HepG2 (cell line): ENCODE measurements around the gene THSD8. TPM values are rescaled to one million over a fixed set of nuclear protein-coding genes. Genes with fewer than 3 reads are reported as not detected.
A peak's percentile ranks its signal among the peaks of the same experiment; 100 is the strongest.

Source experiments
- ATAD3A ChIP-seq: sonication (generic); formaldehyde crosslinking; IDR thresholded peaks from 2 replicates; pipeline ENCODE4 v1.4.0; 2020; ENCODE audit warnings: missing genetic modification reagents
- FOXK1 ChIP-seq: sonication (generic); formaldehyde crosslinking; IDR thresholded peaks from 2 replicates; pipeline ENCODE4 v1.4.0; 2020; ENCODE audit warnings: low read depth, missing genetic modification reagents, borderline replicate concordance
- NFYC ChIP-seq: IDR thresholded peaks from 2 replicates; pipeline ENCODE4 v1.6.1; 2016; ENCODE audit warnings: missing genetic modification reagents, missing compliant biosample characterization
- NR2C2 ChIP-seq: sonication (generic); formaldehyde crosslinking; IDR thresholded peaks from 2 replicates; pipeline ENCODE4 v1.4.0; 2020; ENCODE audit warnings: missing genetic modification reagents, mild to moderate bottlenecking, moderate library complexity, borderline replicate concordance
- NR2F1 ChIP-seq, 2 experiments: fragments of 450-650 bp in 1 of 2; formaldehyde crosslinking in 1 of 2; IDR thresholded peaks; 2 replicates each; pipeline versions ENCODE4 v1.5.0 to v1.6.1; 2016 to 2020; ENCODE audit warnings: mild to moderate bottlenecking in 1 of 2, missing compliant biosample characterization in 1 of 2, missing genetic modification reagents in 1 of 2, moderate library complexity in 1 of 2
- ONECUT2 ChIP-seq: sonication (generic); formaldehyde crosslinking; IDR thresholded peaks from 2 replicates; pipeline ENCODE4 v1.4.0; 2020; ENCODE audit warnings: missing genetic modification reagents
- PLRG1 ChIP-seq: fragments of 450-650 bp; conservative IDR thresholded peaks from 2 replicates; pipeline ENCODE4 v1.6.1; 2016
- RFX5 ChIP-seq: IDR thresholded peaks from 2 replicates; pipeline ENCODE4 v1.6.1; 2011; ENCODE audit warnings: low read depth, low read length, improper control_type of control experiment
- SOX13 ChIP-seq, 3 experiments: fragments of 450-650 bp in 1 of 3; sonication (generic) in 1 of 3; formaldehyde crosslinking in 1 of 3; IDR thresholded peaks in 2 of 3; conservative IDR thresholded peaks in 1 of 3; 2 replicates each; pipeline versions ENCODE4 v1.5.0 to v1.6.1; 2016 to 2020; ENCODE audit warnings: antibody characterized with exemption in 1 of 3, mild to moderate bottlenecking in 1 of 3, missing compliant biosample characterization in 1 of 3, missing genetic modification reagents in 1 of 3, moderate library complexity in 1 of 3
- SOX5 ChIP-seq: IDR thresholded peaks from 2 replicates; pipeline ENCODE4 v1.6.1; 2016; ENCODE audit warnings: borderline replicate concordance
- SUZ12 ChIP-seq: fragments of 150-350 bp; IDR thresholded peaks from 2 replicates; pipeline ENCODE4 v1.6.1; 2014; ENCODE audit warnings: low read depth, low read length
- ZNF660 ChIP-seq: sonication (generic); formaldehyde crosslinking; IDR thresholded peaks from 2 replicates; pipeline ENCODE4 v1.5.1; 2020; ENCODE audit warnings: mild to moderate bottlenecking, low read depth, missing genetic modification reagents, borderline replicate concordance
- ZNF761 ChIP-seq: sonication (generic); formaldehyde crosslinking; conservative IDR thresholded peaks from 2 replicates; pipeline ENCODE4 v1.4.0; 2020; ENCODE audit warnings: mild to moderate bottlenecking, missing genetic modification reagents
- ZNF781 ChIP-seq: sonication (generic); formaldehyde crosslinking; IDR thresholded peaks from 2 replicates; pipeline ENCODE4 v1.5.1; 2020; ENCODE audit warnings: borderline replicate concordance, mild to moderate bottlenecking, missing genetic modification reagents; ENCODE audit errors: not compliant biosample characterization
- polyA plus RNA-seq, 8 experiments: library from polyadenylated mRNA; depleted of rRNA in 3 of 8; stranded (reverse) in 7 of 8; unstranded in 1 of 8; fragments of >200 nt; fragmentation: Illumina TruSeq in 4 of 8; extraction: Trizol in 4 of 8; gene quantifications; 2 replicates each; pipeline versions ENCODE4 v1.2.1 to v1.2.3, GENCODE V29; 2011 to 2016; ENCODE audit warnings: low read depth in 4 of 8, missing spikeins in 1 of 8, mixed read lengths in 1 of 8; ENCODE audit not compliant: insufficient read depth in 1 of 8
- total RNA-seq, 5 experiments: library from RNA; depleted of rRNA; stranded (reverse); fragments of >200 nt; fragmentation: Illumina TruSeq; extraction: Trizol; gene quantifications; 2 replicates each; pipeline ENCODE4 v1.2.3, GENCODE V29; 2016; ENCODE audit warnings: low read depth in 1 of 5
- TF ChIP-seq, protein P1 (sequence below): sonication (generic); formaldehyde crosslinking; IDR thresholded peaks from 2 replicates; pipeline ENCODE4 v1.8.0; 2022; ENCODE audit warnings: missing genetic modification reagents, mild to moderate bottlenecking, borderline replicate concordance
- TF ChIP-seq, protein P2 (sequence below): IDR thresholded peaks from 2 replicates; pipeline ENCODE4 v1.6.1; 2016; ENCODE audit warnings: missing compliant biosample characterization, missing genetic modification reagents, borderline replicate concordance
- TF ChIP-seq, protein P3 (sequence below): IDR thresholded peaks from 2 replicates; pipeline ENCODE4 v1.6.1; 2012; ENCODE audit warnings: low read depth, low read length, improper control_type of control experiment
- TF ChIP-seq, protein P4 (sequence below): sonication (generic); formaldehyde crosslinking; IDR thresholded peaks from 2 replicates; pipeline ENCODE4 v1.4.0; 2020; ENCODE audit warnings: missing genetic modification reagents

THSD8 gene
- total and polyA plus RNA-seq, 2 of the 13 experiments (the other 11 are each of a cell fraction or from before 2014, with no cell fraction given): 4.8 to 14.9 TPM

DNA sequence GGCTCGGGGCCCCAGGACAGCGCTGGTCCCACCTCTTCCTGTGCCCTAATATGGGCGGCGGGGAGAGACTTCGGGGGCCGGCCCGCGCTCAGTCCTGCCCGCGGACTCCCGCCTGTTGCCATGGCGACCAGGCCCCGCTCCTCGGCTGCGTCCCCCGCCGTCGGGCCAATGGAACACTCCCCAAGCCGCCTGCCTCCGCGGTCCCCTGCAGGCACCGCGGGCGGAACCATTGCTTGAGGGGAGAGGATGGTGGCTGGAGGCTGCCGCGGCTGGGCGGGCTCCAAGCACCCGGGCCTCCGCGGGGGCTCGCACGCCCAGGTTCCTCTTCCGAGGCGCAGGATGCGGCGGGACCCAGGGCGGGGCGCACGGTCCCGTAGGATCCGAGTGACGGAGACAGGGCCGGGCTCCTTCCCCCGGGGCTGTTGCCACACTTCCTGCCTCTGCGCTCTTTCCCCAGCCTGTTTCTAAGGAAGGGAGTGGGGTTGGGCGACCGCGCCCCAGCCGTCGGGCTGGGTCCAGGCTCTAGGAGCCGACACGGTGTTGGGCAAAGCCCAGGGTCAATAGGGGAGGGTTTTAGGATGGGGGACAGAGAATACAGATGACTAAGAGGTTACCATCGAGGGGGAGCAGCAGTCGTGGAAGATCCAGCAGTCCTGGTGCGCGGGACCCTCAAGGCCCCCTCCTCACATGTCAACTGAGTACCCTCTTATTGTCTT, 11.8 kb upstream of the THSD8 start (continued):
- TF ChIP-seq, protein P1, sequence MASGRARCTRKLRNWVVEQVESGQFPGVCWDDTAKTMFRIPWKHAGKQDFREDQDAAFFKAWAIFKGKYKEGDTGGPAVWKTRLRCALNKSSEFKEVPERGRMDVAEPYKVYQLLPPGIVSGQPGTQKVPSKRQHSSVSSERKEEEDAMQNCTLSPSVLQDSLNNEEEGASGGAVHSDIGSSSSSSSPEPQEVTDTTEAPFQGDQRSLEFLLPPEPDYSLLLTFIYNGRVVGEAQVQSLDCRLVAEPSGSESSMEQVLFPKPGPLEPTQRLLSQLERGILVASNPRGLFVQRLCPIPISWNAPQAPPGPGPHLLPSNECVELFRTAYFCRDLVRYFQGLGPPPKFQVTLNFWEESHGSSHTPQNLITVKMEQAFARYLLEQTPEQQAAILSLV (CRISPR knock-in tag): 0 out of 2 replicates have a peak, but pooled peaks have one; percentile 47
- TF ChIP-seq FOXK1: peak; percentile 38; the same call in 1 of the 2 replicates
- TF ChIP-seq SUZ12: no peak
- peak; percentile 38; the same call in 1 of the 2 replicates for TF ChIP-seq SOX5 (CRISPR knock-in tag)
- TF ChIP-seq NR2C2: 0 out of 2 replicates have a peak, but pooled peaks have one; percentile 14
- TF ChIP-seq NFYC: peak; percentile 47; the same call in 1 of the 2 replicates
- TF ChIP-seq PLRG1: no peak
- TF ChIP-seq ZNF761: 0 out of 2 replicates have a peak, but pooled peaks have one; percentile 45
- TF ChIP-seq ONECUT2: no peak
- TF ChIP-seq NR2F1 (CRISPR knock-in tag; IDR thresholded peaks at IDR 0.05): no peak
- TF ChIP-seq RFX5: peak; percentile 67; the same call in 1 of the 2 replicates
- TF ChIP-seq ZNF781 (CRISPR knock-in tag): no peak
- TF ChIP-seq, protein P2, sequence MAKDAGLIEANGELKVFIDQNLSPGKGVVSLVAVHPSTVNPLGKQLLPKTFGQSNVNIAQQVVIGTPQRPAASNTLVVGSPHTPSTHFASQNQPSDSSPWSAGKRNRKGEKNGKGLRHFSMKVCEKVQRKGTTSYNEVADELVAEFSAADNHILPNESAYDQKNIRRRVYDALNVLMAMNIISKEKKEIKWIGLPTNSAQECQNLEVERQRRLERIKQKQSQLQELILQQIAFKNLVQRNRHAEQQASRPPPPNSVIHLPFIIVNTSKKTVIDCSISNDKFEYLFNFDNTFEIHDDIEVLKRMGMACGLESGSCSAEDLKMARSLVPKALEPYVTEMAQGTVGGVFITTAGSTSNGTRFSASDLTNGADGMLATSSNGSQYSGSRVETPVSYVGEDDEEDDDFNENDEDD (CRISPR knock-in tag): peak; percentile 63; the same call in 1 of the 2 replicates
- TF ChIP-seq, protein P3, sequence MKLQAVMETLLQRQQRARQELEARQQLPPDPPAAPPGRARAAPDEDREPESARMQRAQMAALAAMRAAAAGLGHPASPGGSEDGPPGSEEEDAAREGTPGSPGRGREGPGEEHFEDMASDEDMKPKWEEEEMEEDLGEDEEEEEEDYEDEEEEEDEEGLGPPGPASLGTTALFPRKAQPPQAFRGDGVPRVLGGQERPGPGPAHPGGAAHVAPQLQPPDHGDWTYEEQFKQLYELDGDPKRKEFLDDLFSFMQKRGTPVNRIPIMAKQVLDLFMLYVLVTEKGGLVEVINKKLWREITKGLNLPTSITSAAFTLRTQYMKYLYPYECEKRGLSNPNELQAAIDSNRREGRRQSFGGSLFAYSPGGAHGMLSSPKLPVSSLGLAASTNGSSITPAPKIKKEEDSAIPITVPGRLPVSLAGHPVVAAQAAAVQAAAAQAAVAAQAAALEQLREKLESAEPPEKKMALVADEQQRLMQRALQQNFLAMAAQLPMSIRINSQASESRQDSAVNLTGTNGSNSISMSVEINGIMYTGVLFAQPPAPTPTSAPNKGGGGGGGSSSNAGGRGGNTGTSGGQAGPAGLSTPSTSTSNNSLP: no peak
- no peak for TF ChIP-seq ATAD3A (CRISPR knock-in tag)
- TF ChIP-seq, protein P4, sequence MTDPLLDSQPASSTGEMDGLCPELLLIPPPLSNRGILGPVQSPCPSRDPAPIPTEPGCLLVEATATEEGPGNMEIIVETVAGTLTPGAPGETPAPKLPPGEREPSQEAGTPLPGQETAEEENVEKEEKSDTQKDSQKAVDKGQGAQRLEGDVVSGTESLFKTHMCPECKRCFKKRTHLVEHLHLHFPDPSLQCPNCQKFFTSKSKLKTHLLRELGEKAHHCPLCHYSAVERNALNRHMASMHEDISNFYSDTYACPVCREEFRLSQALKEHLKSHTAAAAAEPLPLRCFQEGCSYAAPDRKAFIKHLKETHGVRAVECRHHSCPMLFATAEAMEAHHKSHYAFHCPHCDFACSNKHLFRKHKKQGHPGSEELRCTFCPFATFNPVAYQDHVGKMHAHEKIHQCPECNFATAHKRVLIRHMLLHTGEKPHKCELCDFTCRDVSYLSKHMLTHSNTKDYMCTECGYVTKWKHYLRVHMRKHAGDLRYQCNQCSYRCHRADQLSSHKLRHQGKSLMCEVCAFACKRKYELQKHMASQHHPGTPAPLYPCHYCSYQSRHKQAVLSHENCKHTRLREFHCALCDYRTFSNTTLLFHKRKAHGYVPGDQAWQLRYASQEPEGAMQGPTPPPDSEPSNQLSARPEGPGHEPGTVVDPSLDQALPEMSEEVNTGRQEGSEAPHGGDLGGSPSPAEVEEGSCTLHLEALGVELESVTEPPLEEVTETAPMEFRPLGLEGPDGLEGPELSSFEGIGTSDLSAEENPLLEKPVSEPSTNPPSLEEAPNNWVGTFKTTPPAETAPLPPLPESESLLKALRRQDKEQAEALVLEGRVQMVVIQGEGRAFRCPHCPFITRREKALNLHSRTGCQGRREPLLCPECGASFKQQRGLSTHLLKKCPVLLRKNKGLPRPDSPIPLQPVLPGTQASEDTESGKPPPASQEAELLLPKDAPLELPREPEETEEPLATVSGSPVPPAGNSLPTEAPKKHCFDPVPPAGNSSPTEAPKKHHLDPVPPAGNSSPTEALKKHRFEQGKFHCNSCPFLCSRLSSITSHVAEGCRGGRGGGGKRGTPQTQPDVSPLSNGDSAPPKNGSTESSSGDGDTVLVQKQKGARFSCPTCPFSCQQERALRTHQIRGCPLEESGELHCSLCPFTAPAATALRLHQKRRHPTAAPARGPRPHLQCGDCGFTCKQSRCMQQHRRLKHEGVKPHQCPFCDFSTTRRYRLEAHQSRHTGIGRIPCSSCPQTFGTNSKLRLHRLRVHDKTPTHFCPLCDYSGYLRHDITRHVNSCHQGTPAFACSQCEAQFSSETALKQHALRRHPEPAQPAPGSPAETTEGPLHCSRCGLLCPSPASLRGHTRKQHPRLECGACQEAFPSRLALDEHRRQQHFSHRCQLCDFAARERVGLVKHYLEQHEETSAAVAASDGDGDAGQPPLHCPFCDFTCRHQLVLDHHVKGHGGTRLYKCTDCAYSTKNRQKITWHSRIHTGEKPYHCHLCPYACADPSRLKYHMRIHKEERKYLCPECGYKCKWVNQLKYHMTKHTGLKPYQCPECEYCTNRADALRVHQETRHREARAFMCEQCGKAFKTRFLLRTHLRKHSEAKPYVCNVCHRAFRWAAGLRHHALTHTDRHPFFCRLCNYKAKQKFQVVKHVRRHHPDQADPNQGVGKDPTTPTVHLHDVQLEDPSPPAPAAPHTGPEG: no peak
- TF ChIP-seq ZNF660: no peak
- no peak for TF ChIP-seq SOX13 (IDR thresholded peaks at IDR 0.05)
- TF ChIP-seq SOX13 (CRISPR knock-in tag; conservative IDR thresholded peaks at IDR 0.05 in 1 of 2, IDR thresholded peaks at IDR 0.05 in 1 of 2): peak in 1 of 2 experiments; percentile 36; a peak in 1 of 4 replicates
